Measurements from ENCODE around the gene AFAP1. TPM values are rescaled to one million over a fixed set of nuclear protein-coding genes. Genes with fewer than 3 reads are reported as not detected.

The AFAP1 gene
- total and polyA plus RNA-seq, 12 donors: 2.9 to 8.9 (median 5.8) TPM

DNA sequence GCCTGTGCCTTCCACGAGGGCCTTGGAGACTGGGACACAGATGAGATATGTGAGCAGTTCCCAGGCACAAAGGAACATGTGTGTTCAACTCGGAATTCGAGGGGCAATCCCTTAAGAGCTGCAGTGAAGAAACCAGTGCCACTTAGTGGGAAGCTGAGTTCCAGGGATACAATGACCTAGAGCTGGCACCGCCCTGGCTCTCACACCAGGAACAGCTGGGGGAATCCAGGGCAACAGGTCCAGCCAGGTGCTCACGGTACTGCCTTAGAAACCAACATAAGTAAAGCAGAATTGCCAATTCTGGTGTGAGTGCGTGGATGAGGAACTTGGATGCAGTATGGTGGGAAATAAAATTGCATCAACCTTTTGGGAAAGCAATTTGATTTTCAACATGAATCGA is 122.9 kb downstream of the AFAP1 start:
- intact Hi-C loops (cut with DNase I): loop anchor here in 2 of 10 donors (10.0 kb wide), 2 partner anchors 98 to 378 kb away; partner anchors contain the start of gene SH3TC1 (in 1 of the 2)
- TF ChIP-seq, protein P1, sequence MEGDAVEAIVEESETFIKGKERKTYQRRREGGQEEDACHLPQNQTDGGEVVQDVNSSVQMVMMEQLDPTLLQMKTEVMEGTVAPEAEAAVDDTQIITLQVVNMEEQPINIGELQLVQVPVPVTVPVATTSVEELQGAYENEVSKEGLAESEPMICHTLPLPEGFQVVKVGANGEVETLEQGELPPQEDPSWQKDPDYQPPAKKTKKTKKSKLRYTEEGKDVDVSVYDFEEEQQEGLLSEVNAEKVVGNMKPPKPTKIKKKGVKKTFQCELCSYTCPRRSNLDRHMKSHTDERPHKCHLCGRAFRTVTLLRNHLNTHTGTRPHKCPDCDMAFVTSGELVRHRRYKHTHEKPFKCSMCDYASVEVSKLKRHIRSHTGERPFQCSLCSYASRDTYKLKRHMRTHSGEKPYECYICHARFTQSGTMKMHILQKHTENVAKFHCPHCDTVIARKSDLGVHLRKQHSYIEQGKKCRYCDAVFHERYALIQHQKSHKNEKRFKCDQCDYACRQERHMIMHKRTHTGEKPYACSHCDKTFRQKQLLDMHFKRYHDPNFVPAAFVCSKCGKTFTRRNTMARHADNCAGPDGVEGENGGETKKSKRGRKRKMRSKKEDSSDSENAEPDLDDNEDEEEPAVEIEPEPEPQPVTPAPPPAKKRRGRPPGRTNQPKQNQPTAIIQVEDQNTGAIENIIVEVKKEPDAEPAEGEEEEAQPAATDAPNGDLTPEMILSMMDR (IDR thresholded peaks at IDR 0.05): no peak
- peaks cover 0 to 49% (median 15%) of the 10 kb centered on the region in 9 donors for H3K4me1 ChIP-seq
- H3K27ac ChIP-seq: no peak overlapping the region
- no peaks in the 10 kb centered on the region for H3K9me3 ChIP-seq
- no peaks in the 10 kb centered on the region for H3K27me3 ChIP-seq
- WGBS, 2 donors: 91 to 93% methylated on average over 7 of the region's 7 CpGs
- ATAC-seq: no peak
- no peak for DNase-seq
- peaks cover 0 to 60% (median 14%) of the 10 kb centered on the region in 9 donors for H3K36me3 ChIP-seq
- no peak overlapping the region for H3K4me3 ChIP-seq

DNA sequence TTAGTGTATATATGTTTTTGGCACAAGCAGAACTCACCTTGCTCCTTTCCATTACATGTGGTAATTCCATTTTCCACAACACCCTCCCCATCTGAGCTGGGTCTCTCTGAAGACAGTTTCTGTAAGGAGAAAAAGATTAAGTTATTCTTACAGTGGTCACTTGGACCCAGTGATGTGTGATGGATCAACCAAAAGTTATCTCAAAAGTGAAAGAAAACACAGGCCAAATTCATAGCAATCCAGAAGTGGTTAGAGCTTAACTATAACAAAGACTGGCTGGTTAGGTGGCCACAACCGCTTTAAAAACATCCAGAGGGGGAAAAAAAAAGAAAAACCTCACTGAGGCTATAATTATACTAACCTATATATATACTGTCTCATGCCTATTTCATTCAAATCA is 123.7 kb downstream of the AFAP1 start:
- DNase-seq (no peak), ATAC-seq (no peak)
- Histone ChIP-seq H3K27ac (no peak overlapping the region), H3K36me3 (peaks cover 0 to 60% (median 14%) of the 10 kb centered on the region in 9 donors), H3K9me3 (no peaks in the 10 kb centered on the region), H3K27me3 (no peaks in the 10 kb centered on the region), H3K4me3 (no peak overlapping the region), H3K4me1 (peaks cover 0 to 47% (median 13%) of the 10 kb centered on the region in 9 donors)
- intact Hi-C loops (cut with DNase I): loop anchor here in 2 of 10 donors (10.0 kb wide), 2 partner anchors 99 to 379 kb away; partner anchors contain the start of gene SH3TC1 (in 1 of the 2)
- 97 to 100% methylated on average over 1 of the region's 1 CpG for WGBS, 2 donors
- TF ChIP-seq, protein P1 (IDR thresholded peaks at IDR 0.05): no peak

DNA sequence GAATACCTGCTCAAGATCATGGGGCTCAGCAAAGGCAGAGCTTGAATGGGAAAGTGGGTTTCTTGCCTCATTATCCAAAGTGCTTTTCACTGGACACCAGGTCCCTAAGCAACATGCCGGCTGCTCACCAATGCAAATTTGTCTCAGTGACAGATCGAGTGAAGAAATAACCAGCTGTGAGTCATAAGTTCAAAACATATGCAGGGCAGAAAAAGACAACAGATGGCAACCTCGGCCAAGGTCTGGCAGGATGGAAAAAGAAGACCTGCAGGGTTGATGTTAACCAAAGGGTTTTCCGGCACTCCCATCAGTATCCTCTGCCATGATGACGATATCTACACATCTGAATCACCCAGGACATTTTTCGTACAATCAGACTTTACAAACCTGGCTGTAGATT is 124.1 kb downstream of the AFAP1 start:
- peaks cover 0 to 60% (median 14%) of the 10 kb centered on the region in 9 donors for H3K36me3 ChIP-seq
- no peak for ATAC-seq
- no peak overlapping the region for H3K4me3 ChIP-seq
- no peaks in the 10 kb centered on the region for H3K27me3 ChIP-seq
- intact Hi-C loops (cut with DNase I): loop anchor here in 2 of 10 donors (10.0 kb wide), 2 partner anchors 99 to 379 kb away; partner anchors contain the start of gene SH3TC1 (in 1 of the 2)
- no peak for DNase-seq
- 92 to 95% methylated on average over 6 of the region's 6 CpGs for WGBS, 2 donors
- no peak overlapping the region for H3K27ac ChIP-seq
- H3K4me1 ChIP-seq: peaks cover 0 to 47% (median 14%) of the 10 kb centered on the region in 9 donors
- H3K9me3 ChIP-seq: no peaks in the 10 kb centered on the region
- TF ChIP-seq, protein P1 (IDR thresholded peaks at IDR 0.05): no peak

DNA sequence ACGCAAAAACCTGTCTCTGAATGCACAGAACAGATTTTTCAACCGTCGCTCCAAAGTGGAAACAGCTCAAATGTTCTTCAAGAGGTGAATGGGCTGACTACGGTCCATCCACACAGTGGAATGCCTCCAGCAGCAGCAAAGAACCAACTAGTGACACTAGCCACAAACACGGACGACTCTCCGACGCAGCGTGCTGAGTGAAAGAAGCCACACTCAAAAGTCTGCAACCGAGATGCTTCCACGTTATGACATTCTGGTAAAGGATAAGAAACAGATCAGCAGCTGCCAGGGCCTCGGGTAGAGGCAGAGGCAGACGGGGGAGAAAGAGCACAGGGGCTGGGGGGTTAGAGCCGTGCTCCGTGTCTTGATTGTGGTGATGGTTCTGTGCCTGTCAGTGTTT is 125.2 kb downstream of the AFAP1 start:
- H3K36me3 ChIP-seq: peaks cover 0 to 66% (median 14%) of the 10 kb centered on the region in 9 donors
- H3K27me3 ChIP-seq: no peaks in the 10 kb centered on the region
- TF ChIP-seq, protein P1 (IDR thresholded peaks at IDR 0.05): no peak
- WGBS, 2 donors: 94 to 96% methylated on average over 14 to 15 of the region's 15 CpGs
- peaks cover 0 to 43% (median 14%) of the 10 kb centered on the region in 9 donors for H3K4me1 ChIP-seq
- intact Hi-C loops (cut with DNase I): loop anchor here in 2 of 10 donors (10.0 kb wide), 2 partner anchors 100 to 380 kb away; partner anchors contain the start of gene SH3TC1 (in 1 of the 2)
- H3K4me3 ChIP-seq: no peak overlapping the region
- ATAC-seq: no peak
- DNase-seq: no peak
- H3K27ac ChIP-seq: no peak overlapping the region
- H3K9me3 ChIP-seq: no peaks in the 10 kb centered on the region
